Tibial nerve (tissue), 4 donors: ENCODE measurements around the gene KHDRBS1.

Experiments
- CTCF ChIP-seq, 5 experiments: fragments of 200-600 bp in 3 of 5; fragments of 450-650 bp in 2 of 5; sonication (generic) in 3 of 5; IDR thresholded peaks; one replicate each; pipeline ENCODE4 v1.5.1; 2016 to 2019; ENCODE audit warnings: antibody characterized with exemption in 5 of 5, mild to moderate bottlenecking in 3 of 5, moderate library complexity in 2 of 5
- EP300 ChIP-seq, 2 donors: sonication (generic); formaldehyde crosslinking; IDR thresholded peaks; one replicate each; pipeline ENCODE4 v1.6.1; 2017; ENCODE audit warnings: antibody characterized with exemption in 2 of 2, mild to moderate bottlenecking in 1 of 2
- POLR2A ChIP-seq, 2 donors: fragments of 450-650 bp; IDR thresholded peaks; one replicate each; pipeline ENCODE4 v1.6.1; 2017; ENCODE audit warnings: antibody characterized with exemption in 2 of 2, mild to moderate bottlenecking in 2 of 2, moderate library complexity in 2 of 2

- TF ChIP-seq CTCF (IDR thresholded peaks at IDR 0.05) (no peak), POLR2A (IDR thresholded peaks at IDR 0.05) (no peak), EP300 (IDR thresholded peaks at IDR 0.05) (no peak)
Observed at GRCh38 chr1:32035119-32035518, 21.5 kb downstream of the KHDRBS1 start.
